ENCODE measurements around the gene PTPRJ.

The PTPRJ gene

GRCh38 chr11:48032721-48033120 is 52.4 kb downstream of the PTPRJ start:
- no peak for DNase-seq (ENCODE audit: low read depth)
- TF ChIP-seq CTCF (IDR thresholded peaks at IDR 0.05; ENCODE audit: low read depth, low read length, missing control alignments), result no peak
- no peak overlapping the region for H3K4me3 ChIP-seq (ENCODE audit: low read depth, low read length)

- no peak for DNase-seq (ENCODE audit: low read depth)
- no peak for TF ChIP-seq CTCF (IDR thresholded peaks at IDR 0.05; ENCODE audit: low read depth, low read length, missing control alignments)
- H3K4me3 ChIP-seq (ENCODE audit: low read depth, low read length), result no peak overlapping the region
Observed at GRCh38 chr11:48033918-48034341, 53.6 kb downstream of the PTPRJ start.

GRCh38 chr11:48034926-48035871 is 54.8 kb downstream of the PTPRJ start:
- TF ChIP-seq CTCF (IDR thresholded peaks at IDR 0.05; ENCODE audit: low read depth, low read length, missing control alignments), result no peak
- no peak overlapping the region for H3K4me3 ChIP-seq (ENCODE audit: low read depth, low read length)
- DNase-seq (ENCODE audit: low read depth), result no peak

GRCh38 chr11:48036011-48036410 is 55.7 kb downstream of the PTPRJ start:
- no peak overlapping the region for H3K4me3 ChIP-seq (ENCODE audit: low read depth, low read length)
- TF ChIP-seq CTCF (IDR thresholded peaks at IDR 0.05; ENCODE audit: low read depth, low read length, missing control alignments), result no peak
- no peak for DNase-seq (ENCODE audit: low read depth)

GRCh38 chr11:48036466-48036865 is 56.1 kb downstream of the PTPRJ start:
- no peak for TF ChIP-seq CTCF (IDR thresholded peaks at IDR 0.05; ENCODE audit: low read depth, low read length, missing control alignments)
- no peak for DNase-seq (ENCODE audit: low read depth)
- no peak overlapping the region for H3K4me3 ChIP-seq (ENCODE audit: low read depth, low read length)

GRCh38 chr11:48037709-48038468 is 57.5 kb downstream of the PTPRJ start:
- DNase-seq (ENCODE audit: low read depth), result no peak
- no peak overlapping the region for H3K4me3 ChIP-seq (ENCODE audit: low read depth, low read length)
- no peak for TF ChIP-seq CTCF (IDR thresholded peaks at IDR 0.05; ENCODE audit: low read depth, low read length, missing control alignments)

Measured in GM12864 (cell line).